GM18520 (cell line): ENCODE data around the gene GPR3.
"Not testable (repeated sequence)": the region's sequence is repeated elsewhere in the genome, so short reads cannot be mapped to it uniquely, and the experiment has no call there.

Experiments
- ATAC-seq: cut with Tn5 transposase; IDR thresholded peaks from one replicate; pipeline ENCODE4 v1.9.1; 2021; ENCODE audit not compliant: unreplicated experiment

Gene GPR3

DNA sequence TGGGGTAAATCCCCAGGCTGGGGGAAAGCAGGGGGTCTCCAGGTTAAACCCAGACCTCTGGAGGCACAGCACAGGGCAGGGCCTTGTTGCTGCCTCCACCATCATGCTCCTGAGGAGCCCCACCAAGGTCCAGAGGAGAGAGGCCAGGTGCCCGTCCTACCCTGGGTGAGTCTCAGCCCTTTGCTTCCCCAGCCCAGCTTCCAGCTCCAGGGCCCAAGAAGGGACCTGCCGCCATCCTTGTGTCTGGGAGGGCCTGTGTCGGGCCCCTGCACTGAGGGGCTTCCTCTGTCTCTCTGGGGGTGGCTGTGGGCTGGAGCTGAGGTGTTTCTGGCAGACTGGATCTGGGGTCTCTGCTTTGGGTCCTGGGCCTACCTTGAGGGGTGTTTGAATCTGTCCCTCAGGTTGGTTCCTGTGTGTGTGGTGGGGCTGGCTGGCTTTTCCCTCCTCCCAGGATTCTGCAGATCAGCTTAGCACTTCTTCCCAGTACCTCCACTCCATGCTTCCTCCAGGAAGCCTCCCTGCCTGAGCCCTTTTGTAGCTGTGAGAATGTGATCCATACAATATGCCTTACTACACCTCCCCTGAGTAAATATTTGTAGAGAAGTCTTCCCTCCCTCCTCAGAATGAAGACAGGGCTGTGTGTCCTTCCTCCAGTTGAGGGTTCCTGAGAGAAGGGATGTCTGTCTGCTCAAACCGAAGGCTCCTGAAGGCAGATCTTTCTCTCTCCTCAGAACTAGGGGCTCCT is 6.2 kb downstream of the GPR3 start:
- no peak for ATAC-seq

GRCh38 chr1:27399251-27400025 is 7.0 kb downstream of the GPR3 start:
- ATAC-seq = no peak

- ATAC-seq = no peak
These were observed 7.9 kb downstream of the GPR3 start for GRCh38 chr1:27400082-27400962.

DNA sequence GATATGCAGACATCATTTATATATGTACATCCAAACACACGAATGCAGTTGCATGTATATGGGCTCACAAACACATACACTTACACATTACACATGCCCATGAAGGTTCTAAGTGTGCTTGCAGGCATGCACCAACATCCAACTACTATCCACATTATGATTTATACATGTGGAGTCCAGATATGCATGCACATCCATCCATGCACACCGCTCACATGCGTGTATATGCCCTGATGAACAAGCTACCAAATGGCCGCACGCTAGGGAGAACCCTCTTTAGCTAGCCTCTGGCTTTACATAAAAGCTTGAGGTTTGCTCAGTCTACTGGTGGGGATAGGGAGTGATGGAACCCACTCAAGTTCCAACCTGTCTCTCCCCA is 8.5 kb downstream of the GPR3 start:
- no peak for ATAC-seq

DNA sequence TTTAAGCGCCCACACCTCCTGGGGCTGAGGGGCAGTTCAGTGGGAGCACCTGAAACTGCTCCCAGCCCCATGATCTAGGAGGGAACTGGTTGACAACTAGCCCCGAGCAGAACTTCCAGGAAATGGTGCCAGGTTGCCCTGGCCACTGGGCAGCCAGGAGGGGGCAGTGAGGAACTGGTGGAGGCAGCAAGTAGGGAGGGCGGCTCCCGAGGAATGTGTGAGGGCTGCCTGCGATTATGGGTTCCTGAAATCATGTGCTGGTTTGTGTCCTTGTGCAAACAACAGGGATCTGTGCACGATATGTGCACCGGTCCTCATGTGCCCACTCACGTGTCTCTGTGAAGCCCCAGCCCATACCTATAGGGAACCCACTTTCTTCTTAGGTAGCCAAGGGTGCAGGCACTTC is 9.9 kb downstream of the GPR3 start:
- ATAC-seq = no peak

DNA sequence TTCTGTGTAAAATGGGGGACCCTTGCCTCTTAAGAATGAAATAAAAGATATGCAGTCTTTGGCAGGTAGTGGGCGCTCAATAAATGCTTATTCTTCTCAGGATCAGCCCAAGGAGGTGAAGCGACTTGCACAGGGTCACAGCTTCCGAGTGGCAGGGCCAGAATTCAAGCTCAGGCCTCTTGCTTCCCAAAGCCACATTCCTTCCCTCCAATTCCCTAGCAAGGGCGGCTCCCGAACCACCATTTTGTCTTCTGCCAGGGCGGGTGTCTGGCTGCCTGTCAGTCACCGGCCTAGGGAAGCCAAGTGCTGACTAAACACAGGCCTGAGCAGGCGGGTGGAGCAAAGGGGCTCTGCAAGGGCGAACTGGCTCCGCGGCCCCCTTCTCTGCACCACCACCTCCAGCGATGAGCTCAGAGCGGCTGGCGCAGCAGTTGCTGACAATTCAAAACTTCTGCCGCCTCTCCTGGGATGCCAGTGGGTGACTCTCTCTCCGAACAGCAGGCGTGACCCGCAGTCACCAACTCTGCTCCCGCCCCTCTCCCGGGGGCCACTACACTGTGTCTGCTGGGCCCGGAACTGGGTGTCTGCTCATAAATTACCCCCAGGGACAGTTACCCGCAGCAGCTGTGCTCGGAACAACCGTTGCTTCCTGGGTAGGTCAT is 10.8 kb downstream of the GPR3 start:
- ATAC-seq = no peak

DNA sequence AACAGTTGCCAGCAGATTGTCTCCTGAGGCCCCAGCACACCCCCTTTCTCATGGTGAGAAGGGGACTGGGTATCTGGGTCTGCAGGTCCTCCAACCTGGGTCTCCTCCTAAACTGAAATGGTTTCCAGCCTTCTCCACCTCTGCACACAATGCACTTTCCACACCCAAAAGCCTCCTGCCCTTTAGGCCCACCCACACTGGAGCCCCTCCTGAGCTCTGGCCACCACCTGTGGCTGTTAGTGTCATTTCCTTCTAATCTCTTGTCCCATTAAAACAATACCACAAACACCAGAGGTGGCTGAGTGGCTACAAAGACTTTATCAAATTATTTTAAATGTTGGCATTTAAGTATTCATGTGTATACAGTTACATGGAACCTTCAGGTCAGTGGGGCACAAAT is 11.5 kb downstream of the GPR3 start:
- ATAC-seq = no peak

DNA sequence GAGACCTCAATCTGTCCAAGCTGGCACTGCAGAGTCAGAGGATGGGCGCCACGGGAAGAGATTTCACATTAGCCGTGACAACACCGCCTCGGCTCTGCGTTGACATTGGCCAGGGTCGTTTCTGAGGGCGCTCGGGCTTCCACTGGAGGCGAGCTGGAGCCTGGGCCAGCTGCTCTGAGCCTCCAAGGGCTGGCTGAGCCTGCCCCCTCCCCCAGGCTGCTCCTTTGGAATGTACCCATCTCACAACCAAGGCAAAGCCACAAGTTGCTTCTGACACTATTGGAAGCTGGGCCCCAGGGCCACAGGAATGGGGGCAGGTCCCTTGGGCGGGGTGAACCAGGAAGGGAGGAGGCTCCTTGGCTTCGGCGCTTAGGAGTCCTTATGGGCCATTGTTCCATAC is 12.7 kb downstream of the GPR3 start:
- no peak for ATAC-seq

- not testable (repeated sequence) for ATAC-seq
These were observed 13.4 kb downstream of the GPR3 start for GRCh38 chr1:27405598-27406361.

DNA sequence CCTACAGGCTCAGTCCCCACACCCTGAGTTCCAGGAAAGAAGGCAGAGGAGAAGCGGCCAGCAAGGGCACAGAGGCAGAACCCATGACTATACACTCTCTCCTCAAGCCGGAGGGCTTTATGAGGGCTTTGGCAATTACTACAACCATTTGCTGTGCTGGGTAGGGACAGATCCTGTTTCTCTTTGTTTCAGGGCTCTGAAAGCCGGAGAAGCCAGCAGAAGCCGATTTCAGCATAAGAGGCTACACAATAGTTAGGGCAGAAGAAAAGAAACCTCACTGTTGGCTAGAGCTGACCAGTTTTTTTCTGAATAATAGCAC is 13.9 kb downstream of the GPR3 start:
- ATAC-seq = no peak

DNA sequence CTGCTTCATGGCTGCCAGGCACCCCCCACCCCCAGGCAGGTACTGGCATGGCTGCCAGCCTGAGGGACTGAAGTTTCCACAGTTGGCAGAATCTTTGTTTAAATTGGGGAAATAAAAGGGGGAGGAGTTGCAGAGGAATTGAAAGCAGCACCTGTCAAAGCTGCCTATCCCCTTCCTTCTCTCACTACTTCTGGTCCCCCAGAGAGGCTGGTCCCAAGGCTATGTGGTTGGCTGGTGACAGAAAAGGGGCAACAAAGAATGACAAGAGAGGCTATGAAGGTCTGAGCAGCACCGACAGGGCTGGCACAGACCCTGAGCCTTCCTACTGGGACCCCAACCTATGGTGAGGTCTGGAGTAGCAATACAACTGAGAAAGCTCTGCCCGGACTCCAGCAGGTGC is 14.4 kb downstream of the GPR3 start:
- not testable (repeated sequence) for ATAC-seq

DNA sequence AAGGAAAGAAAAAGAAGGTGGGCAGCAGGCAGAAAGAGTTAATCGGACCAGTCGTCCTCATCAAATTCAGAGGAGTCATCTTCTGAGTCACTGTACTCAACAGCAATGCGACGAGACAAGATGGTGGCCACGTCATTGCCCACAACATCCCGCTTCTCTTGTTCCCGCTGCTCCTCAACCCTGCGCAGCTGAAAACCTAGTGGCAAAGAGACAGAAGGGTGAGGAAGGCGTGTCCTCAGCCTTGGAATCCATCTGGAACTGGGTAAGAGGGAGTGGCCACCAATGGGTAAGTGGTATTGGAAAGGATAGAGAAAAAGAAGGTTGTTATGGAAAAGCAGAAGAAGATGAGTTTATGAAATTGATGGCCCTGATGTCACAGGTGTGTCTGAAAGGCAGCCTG is 15.7 kb downstream of the GPR3 start:
- ATAC-seq = no peak

DNA sequence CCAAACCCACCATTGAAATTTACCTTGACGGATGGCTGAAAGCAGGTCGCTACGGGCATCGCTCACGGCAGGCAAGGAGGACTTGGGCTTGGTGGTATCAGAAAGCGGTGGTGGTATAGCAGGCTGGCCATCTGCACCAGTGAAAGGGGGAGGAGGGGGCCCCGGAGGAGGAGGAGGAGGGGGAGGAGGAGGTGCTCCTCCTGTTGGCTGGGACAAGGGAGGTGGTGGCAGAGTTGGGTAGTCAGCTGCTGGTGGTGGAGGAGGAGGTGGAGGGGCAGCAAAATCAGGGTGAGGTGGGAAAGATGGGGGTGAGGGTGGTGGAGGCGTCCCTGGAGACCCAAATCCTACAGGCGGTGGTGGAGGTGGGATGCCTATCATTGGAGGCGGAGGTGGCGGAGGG is 17.2 kb downstream of the GPR3 start:
- ATAC-seq = no peak

DNA sequence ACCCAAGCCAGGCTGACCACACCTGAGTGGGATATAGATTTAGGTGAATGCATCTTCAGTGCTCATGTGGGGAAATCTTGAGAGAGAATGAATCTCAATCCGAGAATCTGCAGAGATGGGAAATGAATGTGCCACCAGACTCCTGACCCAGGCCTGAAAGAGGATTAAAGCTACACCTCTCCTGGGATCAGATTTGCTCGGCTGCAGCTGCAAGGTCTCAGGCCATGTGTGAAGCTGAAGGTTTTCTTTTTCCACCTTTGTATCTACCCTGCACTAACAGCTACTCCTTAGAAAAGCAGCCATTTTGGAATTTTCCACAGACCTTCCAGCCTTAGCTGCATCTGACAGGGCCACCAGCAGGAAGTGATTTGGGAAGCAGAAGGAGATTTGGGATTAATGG is 18.3 kb downstream of the GPR3 start:
- no peak for ATAC-seq

DNA sequence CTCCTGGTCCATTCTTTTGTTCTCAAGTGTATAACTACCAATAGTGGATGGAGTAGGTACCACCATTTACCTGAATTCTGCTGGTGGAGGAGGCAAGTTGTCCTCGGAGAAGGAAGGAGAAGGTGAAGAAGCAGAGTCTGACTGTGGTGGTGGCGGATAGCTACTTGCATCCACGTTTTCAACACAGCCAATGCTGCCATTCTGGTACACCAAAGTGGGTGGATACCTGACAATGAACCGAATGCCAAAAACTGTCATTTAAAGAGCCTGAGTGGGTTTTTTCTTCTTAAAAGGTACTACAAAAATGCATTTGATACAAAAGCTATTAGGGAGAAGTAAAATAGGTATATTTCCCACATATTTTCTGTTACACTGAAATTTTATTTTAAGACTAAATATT is 20.1 kb downstream of the GPR3 start:
- no peak for ATAC-seq

DNA sequence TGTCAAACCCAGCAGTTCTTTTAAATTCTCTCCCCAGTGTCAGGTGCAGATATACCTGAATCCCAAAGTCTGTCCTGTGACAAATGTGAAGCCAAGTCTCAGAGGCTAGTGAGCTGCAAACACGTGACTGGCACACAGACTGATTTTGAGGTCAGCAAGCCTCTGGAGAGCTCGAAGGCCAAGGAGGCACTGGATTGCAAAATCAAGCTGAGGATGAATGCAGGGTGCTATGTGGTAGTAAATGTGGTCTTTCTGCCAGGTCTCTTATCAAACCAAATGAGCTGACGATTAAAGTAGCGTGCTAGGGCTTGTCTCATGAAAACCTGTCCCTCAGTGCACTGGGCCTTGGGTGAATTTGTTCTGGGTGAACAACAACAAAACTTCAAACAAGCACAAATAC is 20.6 kb downstream of the GPR3 start:
- ATAC-seq = no peak

DNA sequence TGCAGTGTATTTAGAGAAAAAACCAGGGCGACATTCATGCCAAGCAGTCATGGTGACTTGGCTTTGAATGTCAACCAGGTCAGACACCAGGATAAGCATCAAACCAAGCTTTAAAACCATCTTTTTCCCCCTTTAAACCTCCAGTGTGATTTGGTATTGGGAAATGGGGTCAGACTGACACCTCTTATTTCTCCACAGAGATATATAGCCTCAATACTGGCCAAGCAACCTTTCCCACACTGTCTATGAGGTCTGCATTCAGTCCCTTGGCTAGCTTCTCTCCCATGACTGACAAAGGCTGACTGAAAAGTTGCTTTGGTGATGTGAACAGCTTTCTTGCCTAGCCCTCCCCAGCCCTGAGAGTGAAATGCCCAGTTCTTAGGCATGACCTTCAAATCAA is 21.7 kb downstream of the GPR3 start:
- no peak for ATAC-seq

GRCh38 chr1:27416387-27417111 is 24.1 kb downstream of the GPR3 start:
- peak; percentile 37 for ATAC-seq

DNA sequence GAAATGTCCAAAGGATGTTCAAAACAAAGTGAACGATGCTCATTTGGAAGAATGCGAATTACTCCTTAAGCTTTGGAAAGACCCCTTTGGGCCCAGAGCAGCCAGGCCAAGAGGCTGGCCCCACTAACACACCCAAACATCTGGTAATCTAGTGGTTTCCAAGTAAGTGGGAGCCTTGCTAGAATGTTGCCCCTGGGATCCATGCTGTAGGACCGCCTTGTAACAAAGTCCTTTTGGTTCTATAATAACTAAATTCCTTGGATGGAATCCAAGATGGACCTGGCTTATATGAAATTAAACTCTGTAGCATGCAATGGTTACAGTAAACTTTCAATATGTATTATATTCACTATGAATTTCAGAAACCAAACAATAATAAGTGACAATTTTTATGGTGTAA is 25.3 kb downstream of the GPR3 start:
- no peak for ATAC-seq
